HG02798 (cell line): ENCODE results near the gene VAT1.

Source experiments
- ATAC-seq: cut with Tn5 transposase; IDR thresholded peaks from one replicate; pipeline ENCODE4 v1.9.1; 2021; ENCODE audit warnings: mild to moderate bottlenecking; ENCODE audit not compliant: unreplicated experiment, poor library complexity

The VAT1 gene

GRCh38 chr17:43027091-43028032, 5.2 kb upstream of the VAT1 start:
- ATAC-seq = no peak

GRCh38 chr17:43026595-43026994, 4.4 kb upstream of the VAT1 start:
- no peak for ATAC-seq

- no peak for ATAC-seq
These were observed 3.8 kb upstream of the VAT1 start for GRCh38 chr17:43025766-43026537.

- no peak for ATAC-seq
These were observed 3.1 kb upstream of the VAT1 start for GRCh38 chr17:43025290-43025657.

GRCh38 chr17:43024407-43025289, 2.5 kb upstream of the VAT1 start, which contains the start of gene RND2:
TSS of gene RND2 (plus strand) at chr17:43025231. CDS start at chr17:43025348, 117 bp downstream.
- ATAC-seq = peak; percentile 41

GRCh38 chr17:43020789-43021740, 1.1 kb downstream of the VAT1 start:
- no peak for ATAC-seq

- ATAC-seq = no peak
These were observed 2.1 kb downstream of the VAT1 start for GRCh38 chr17:43020030-43020621.

- ATAC-seq = no peak
These were observed 2.8 kb downstream of the VAT1 start for GRCh38 chr17:43019418-43019817.

- no peak for ATAC-seq
These were observed 3.3 kb downstream of the VAT1 start for GRCh38 chr17:43018932-43019331.

- no peak for ATAC-seq
These were observed 4.0 kb downstream of the VAT1 start for GRCh38 chr17:43018008-43018853.

GRCh38 chr17:43016216-43016615, 6.0 kb downstream of the VAT1 start:
- ATAC-seq = no peak

- no peak for ATAC-seq
These were observed 6.6 kb downstream of the VAT1 start for GRCh38 chr17:43015579-43015978.

- ATAC-seq = no peak
These were observed 7.3 kb downstream of the VAT1 start for GRCh38 chr17:43014649-43015542.

GRCh38 chr17:43014020-43014648, 8.1 kb downstream of the VAT1 start:
- no peak for ATAC-seq

- ATAC-seq = no peak
These were observed 8.9 kb downstream of the VAT1 start for GRCh38 chr17:43013296-43013695.

- ATAC-seq = no peak
These were observed 10.3 kb downstream of the VAT1 start for GRCh38 chr17:43011728-43012472.
